GM12891 (cell line): Measurements from ENCODE around the gene GNAQ.

Experiments
- PAX5 ChIP-seq: IDR thresholded peaks from 2 replicates; pipeline ENCODE4 v1.6.1; 2011; ENCODE audit warnings: low read length, moderate library complexity, mild to moderate bottlenecking; ENCODE audit not compliant: insufficient read depth, severe bottlenecking
- POLR2A ChIP-seq: IDR thresholded peaks from 2 replicates; pipeline ENCODE4 v1.6.1; 2011; ENCODE audit warnings: low read depth, low read length, control low read depth
- POLR2AphosphoS5 ChIP-seq: IDR thresholded peaks from 2 replicates; pipeline ENCODE4 v1.6.1; 2011; ENCODE audit warnings: low read depth, low read length, control low read depth
- SPI1 ChIP-seq: IDR thresholded peaks from 2 replicates; pipeline ENCODE4 v1.6.1; 2011; ENCODE audit warnings: low read depth, low read length, control low read depth

DNA sequence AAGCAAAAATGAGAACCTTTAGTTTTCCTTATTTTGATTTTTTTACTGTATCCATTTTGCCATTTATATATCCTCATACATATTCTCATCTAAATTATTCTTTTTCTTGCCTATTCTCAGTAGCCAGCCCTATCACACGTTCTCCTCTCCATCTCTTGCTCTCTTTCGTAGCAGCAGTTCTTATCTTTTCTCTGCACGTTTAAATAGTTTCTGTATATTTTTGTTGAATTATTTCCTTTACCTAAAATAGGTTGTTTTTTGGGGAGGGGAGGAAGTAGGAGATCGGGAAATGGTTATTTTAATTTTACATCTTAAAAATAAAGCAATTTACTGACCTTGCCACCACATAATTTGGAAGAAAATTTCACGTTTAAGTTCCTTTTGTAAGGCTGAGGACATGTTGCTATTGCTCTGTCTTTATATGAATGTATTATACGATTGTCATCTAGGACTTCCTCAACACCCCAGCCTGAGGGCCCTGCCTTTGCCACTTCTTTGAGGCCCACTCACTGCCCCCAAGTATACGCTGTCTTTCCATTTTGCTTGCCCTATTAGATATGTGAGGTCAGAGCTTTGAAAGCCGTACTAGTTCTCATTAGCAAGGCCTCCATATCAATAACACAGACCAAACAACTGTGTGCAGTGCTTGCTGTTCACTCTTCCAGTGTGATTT is 140.3 kb downstream of the GNAQ start:
- TF ChIP-seq POLR2AphosphoS5 (no peak), POLR2A (no peak), SPI1 (no peak), PAX5 (no peak)
